ENCODE results near the gene DNAH7.

The DNAH7 gene

DNA sequence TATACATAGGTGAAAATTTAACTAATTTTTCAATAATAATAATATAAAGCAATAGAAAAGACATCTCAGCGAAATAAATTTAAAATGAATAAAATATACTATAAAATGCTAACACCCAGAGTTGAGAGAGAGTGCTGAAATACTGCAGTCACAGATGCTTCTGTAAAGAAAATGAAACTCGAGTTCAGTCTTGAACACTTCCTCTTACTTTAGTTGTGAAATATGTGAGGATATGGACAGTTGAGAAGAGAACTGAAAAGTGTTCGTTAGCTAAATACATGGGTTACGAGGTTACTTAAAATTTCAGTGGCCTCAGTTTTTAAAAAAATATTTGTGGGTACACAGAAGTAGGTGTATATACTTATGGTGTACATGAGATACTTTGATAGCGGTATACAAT lies 106.8 kb downstream of the DNAH7 start:
- Histone ChIP-seq H3K36me3 (replicated peaks) (no peaks in the 10 kb centered on the region), H3K27me3 (replicated peaks) (no peaks in the 10 kb centered on the region)
- in situ Hi-C loops (cut with HindIII; ENCODE audit: low pct_ligation_motif_present, low sequenced_read_pairs) = no loop called here

GRCh38 chr2:195959341-195959740 lies 109.3 kb downstream of the DNAH7 start:
- TF ChIP-seq CTCF (IDR thresholded peaks at IDR 0.05; ENCODE audit: low read depth, low read length, missing control alignments) = no peak
- Histone ChIP-seq H3K27me3 (replicated peaks) (no peaks in the 10 kb centered on the region), H3K36me3 (replicated peaks) (no peaks in the 10 kb centered on the region), H3K4me3 (ENCODE audit: low read depth, low read length) (no peak overlapping the region), H3K27ac (no peak overlapping the region)
- in situ Hi-C loops (cut with HindIII; ENCODE audit: low pct_ligation_motif_present, low sequenced_read_pairs) = no loop called here
- DNase-seq = no peak

More for the DNA sequence above, 106.8 kb downstream of the DNAH7 start:
- no peak for DNase-seq
- Histone ChIP-seq H3K4me3 (ENCODE audit: low read depth, low read length) (no peak overlapping the region), H3K27ac (no peak overlapping the region)
- no peak for TF ChIP-seq CTCF (IDR thresholded peaks at IDR 0.05; ENCODE audit: low read depth, low read length, missing control alignments)

- H3K27me3 ChIP-seq (replicated peaks) = no peaks in the 10 kb centered on the region
- no peaks in the 10 kb centered on the region for H3K36me3 ChIP-seq (replicated peaks)
- no peak overlapping the region for H3K27ac ChIP-seq
- no peak overlapping the region for H3K4me3 ChIP-seq (ENCODE audit: low read depth, low read length)
- in situ Hi-C loops (cut with HindIII; ENCODE audit: low pct_ligation_motif_present, low sequenced_read_pairs) = no loop called here
- no peak for DNase-seq
- no peak for TF ChIP-seq CTCF (IDR thresholded peaks at IDR 0.05; ENCODE audit: low read depth, low read length, missing control alignments)
Observed at GRCh38 chr2:195956725-195957124, 111.9 kb downstream of the DNAH7 start.

GRCh38 chr2:195945056-195945455 lies 123.6 kb downstream of the DNAH7 start:
- DNase-seq = no peak
- no peak overlapping the region for H3K4me3 ChIP-seq (ENCODE audit: low read depth, low read length)
- H3K27ac ChIP-seq = no peak overlapping the region
- no peaks in the 10 kb centered on the region for H3K36me3 ChIP-seq (replicated peaks)
- in situ Hi-C loops (cut with HindIII; ENCODE audit: low pct_ligation_motif_present, low sequenced_read_pairs) = no loop called here
- H3K27me3 ChIP-seq (replicated peaks) = no peaks in the 10 kb centered on the region
- TF ChIP-seq CTCF (IDR thresholded peaks at IDR 0.05; ENCODE audit: low read depth, low read length, missing control alignments) = no peak

DNA sequence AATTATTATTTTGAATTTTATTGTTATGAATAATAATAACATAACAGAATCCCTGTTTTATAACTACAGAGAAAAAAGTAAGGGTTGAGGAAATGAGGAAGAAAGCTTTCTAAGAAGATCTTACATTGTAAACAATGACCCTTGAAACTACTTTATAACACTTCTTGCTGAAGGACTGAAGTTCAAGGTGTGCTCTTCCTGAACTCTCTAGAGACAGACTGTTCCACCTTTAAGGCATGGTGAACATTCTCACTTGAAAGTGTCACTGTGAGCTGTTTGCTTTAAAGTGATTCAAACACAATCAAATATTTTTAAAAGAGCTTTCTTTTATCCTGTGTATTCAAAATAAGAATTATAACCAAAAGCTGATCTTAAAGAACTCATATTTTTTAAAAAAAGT lies 131.5 kb downstream of the DNAH7 start:
- Histone ChIP-seq H3K36me3 (replicated peaks) (no peaks in the 10 kb centered on the region), H3K27me3 (replicated peaks) (no peaks in the 10 kb centered on the region), H3K4me3 (ENCODE audit: low read depth, low read length) (no peak overlapping the region), H3K27ac (no peak overlapping the region)
- no peak for DNase-seq
- in situ Hi-C loops (cut with HindIII; ENCODE audit: low pct_ligation_motif_present, low sequenced_read_pairs) = no loop called here
- TF ChIP-seq CTCF (IDR thresholded peaks at IDR 0.05; ENCODE audit: low read depth, low read length, missing control alignments) = no peak

DNA sequence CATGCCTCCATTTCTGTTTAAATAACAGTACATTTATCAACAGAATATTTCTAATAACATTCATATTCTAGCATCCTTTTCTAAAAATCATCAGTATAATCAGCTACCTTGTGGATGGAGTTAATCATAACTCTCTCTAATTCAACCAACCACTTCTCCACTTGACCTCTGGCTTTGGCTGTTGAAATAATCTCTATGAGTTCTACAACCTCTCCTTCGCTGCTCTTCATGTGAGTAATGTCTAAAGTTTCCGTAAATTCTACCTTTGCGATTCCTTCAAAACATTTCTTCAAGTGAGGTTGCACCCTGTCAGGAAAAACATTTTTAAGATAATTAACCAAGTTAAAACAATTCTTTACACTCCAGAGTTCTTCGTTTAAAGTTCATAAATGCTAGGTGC lies 134.2 kb downstream of the DNAH7 start:
- no peak overlapping the region for H3K4me3 ChIP-seq (ENCODE audit: low read depth, low read length)
- no peak for TF ChIP-seq CTCF (IDR thresholded peaks at IDR 0.05; ENCODE audit: low read depth, low read length, missing control alignments)
- in situ Hi-C loops (cut with HindIII; ENCODE audit: low pct_ligation_motif_present, low sequenced_read_pairs) = no loop called here
- H3K36me3 ChIP-seq (replicated peaks) = no peaks in the 10 kb centered on the region
- H3K27ac ChIP-seq = no peak overlapping the region
- no peak for DNase-seq
- no peaks in the 10 kb centered on the region for H3K27me3 ChIP-seq (replicated peaks)

Measured in brain microvascular endothelial cell (primary cell).